ENCODE measurements around the gene CD52. TPM values are rescaled to one million over a fixed set of nuclear protein-coding genes. Genes with fewer than 3 reads are reported as not detected.

The CD52 gene
- polyA plus RNA-seq, 2 of the 4 experiments (the other 2 are of a cell fraction), result not detected

DNA sequence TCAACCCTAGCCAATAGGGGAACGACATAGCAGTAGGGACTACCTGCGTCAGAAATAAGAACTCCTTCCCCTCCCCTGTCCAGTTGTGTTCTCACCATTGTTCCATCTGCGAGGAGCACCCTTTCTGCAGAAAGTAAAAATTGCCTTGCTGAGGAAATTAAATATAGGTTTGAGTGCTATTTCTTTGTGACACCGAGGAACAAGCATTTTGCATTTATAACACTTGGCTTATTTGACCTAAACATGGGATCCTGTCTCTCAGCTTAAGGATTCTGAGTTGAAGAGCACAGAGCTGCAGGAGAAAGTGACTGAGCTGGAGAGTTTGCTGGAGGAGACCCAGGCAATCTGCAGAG, 48.6 kb upstream of the CD52 start:
- WGBS (ENCODE audit: missing lambda C conversion rate), result 92% methylated on average over 4 of the region's 4 CpGs
- no peaks in the 10 kb centered on the region for H3K4me1 ChIP-seq
- FAIRE-seq, result no peak
- ChIA-PET CTCF (interaction anchor here (0.8 kb wide), 1 partner anchor 10 kb away, joined by 4 read pairs; no protein-coding TSS in a partner anchor), POLR2A (no interaction called here)
- ATAC-seq, result no peak
- no peak for DNase-seq (ENCODE audit: low read depth in 1 of 2, low spot score in 1 of 2)
- H3K9me3 ChIP-seq, result peaks cover 6% of the 10 kb centered on the region
- H3K4me2 ChIP-seq, result no peak overlapping the region
- TF ChIP-seq KDM5A (IDR thresholded peaks at IDR 0.05), result no peak
- no peak for TF ChIP-seq KDM1A (IDR thresholded peaks at IDR 0.05; ENCODE audit: low read depth)
- TF ChIP-seq, protein P1, sequence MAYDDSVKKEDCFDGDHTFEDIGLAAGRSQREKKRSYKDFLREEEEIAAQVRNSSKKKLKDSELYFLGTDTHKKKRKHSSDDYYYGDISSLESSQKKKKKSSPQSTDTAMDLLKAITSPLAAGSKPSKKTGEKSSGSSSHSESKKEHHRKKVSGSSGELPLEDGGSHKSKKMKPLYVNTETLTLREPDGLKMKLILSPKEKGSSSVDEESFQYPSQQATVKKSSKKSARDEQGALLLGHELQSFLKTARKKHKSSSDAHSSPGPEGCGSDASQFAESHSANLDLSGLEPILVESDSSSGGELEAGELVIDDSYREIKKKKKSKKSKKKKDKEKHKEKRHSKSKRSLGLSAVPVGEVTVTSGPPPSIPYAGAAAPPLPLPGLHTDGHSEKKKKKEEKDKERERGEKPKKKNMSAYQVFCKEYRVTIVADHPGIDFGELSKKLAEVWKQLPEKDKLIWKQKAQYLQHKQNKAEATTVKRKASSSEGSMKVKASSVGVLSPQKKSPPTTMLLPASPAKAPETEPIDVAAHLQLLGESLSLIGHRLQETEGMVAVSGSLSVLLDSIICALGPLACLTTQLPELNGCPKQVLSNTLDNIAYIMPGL (CRISPR knock-in tag; IDR thresholded peaks at IDR 0.05; ENCODE audit: borderline replicate concordance), result no peak
- no peak for TF ChIP-seq HOXA7 (CRISPR knock-in tag; IDR thresholded peaks at IDR 0.05)
- no peak for TF ChIP-seq FOSL2 (IDR thresholded peaks at IDR 0.05)
- no peak for TF ChIP-seq FOSL2 (CRISPR knock-in tag; IDR thresholded peaks at IDR 0.05)
- TF ChIP-seq, protein P2, sequence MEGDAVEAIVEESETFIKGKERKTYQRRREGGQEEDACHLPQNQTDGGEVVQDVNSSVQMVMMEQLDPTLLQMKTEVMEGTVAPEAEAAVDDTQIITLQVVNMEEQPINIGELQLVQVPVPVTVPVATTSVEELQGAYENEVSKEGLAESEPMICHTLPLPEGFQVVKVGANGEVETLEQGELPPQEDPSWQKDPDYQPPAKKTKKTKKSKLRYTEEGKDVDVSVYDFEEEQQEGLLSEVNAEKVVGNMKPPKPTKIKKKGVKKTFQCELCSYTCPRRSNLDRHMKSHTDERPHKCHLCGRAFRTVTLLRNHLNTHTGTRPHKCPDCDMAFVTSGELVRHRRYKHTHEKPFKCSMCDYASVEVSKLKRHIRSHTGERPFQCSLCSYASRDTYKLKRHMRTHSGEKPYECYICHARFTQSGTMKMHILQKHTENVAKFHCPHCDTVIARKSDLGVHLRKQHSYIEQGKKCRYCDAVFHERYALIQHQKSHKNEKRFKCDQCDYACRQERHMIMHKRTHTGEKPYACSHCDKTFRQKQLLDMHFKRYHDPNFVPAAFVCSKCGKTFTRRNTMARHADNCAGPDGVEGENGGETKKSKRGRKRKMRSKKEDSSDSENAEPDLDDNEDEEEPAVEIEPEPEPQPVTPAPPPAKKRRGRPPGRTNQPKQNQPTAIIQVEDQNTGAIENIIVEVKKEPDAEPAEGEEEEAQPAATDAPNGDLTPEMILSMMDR (IDR thresholded peaks at IDR 0.05), result no peak
- TF ChIP-seq RNF2 (IDR thresholded peaks at IDR 0.05; ENCODE audit: borderline replicate concordance, low read depth), result no peak
- TF ChIP-seq ZSCAN20 (CRISPR knock-in tag; IDR thresholded peaks at IDR 0.05), result no peak
- TF ChIP-seq NR3C1 (IDR thresholded peaks at IDR 0.05), result no peak
- TF ChIP-seq CHD4 (IDR thresholded peaks at IDR 0.05; ENCODE audit: borderline replicate concordance), result no peak
- H3K27ac ChIP-seq, result no peak overlapping the region
- H3K4me3 ChIP-seq, result no peak overlapping the region

DNA sequence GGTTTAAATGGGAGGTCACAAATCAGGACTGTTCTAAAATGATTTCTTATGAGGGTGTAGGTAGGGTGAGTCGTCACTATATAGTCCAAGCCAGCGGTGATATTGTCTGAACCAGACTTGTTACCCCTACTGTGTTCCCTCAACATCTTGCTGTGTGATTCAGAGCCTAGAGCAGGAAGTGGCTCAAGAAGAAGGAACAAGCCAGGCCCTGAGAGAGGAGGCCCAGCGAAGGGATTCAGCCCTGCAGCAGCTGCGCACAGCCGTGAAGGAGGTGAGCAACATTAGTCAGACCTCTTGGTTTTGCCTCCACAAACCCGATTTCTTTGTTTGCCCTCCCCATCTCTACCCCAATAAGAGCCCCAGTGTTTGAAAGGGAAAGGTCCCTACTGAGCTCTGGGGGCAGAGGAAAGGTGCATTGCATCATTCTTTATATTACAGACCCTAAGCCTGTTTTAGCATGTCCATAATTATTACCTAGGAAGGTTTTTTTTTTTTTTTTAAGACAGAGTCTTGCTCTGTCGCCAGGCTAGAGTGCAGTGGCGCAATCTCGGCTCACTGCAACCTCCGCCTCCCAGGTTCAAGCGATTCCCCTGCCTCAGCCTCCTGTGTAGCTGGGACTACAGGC, 42.8 kb upstream of the CD52 start:
- Histone ChIP-seq H3K9me3 (no peaks in the 10 kb centered on the region), H3K4me2 (no peak overlapping the region; the same call in 2 of the 3 replicates), H3K4me1 (peaks cover 35% of the 10 kb centered on the region), H3K4me3 (no peak overlapping the region), H3K27ac (no peak overlapping the region; a peak in 1 of 6 replicates)
- 79% methylated on average over 11 of the region's 11 CpGs for WGBS (ENCODE audit: missing lambda C conversion rate)
- no peak for TF ChIP-seq NFE2L2 (conservative IDR thresholded peaks at IDR 0.05; ENCODE audit: low read length)
- no peak for TF ChIP-seq KDM5A (IDR thresholded peaks at IDR 0.05)
- TF ChIP-seq NR3C1 (IDR thresholded peaks at IDR 0.05), result no peak
- no peak for TF ChIP-seq TP53 (CRISPR knock-in tag; IDR thresholded peaks at IDR 0.05)
- no peak for TF ChIP-seq MAX (IDR thresholded peaks at IDR 0.05)
- no peak for TF ChIP-seq MAFK (IDR thresholded peaks at IDR 0.05; ENCODE audit: partially characterized antibody)
- TF ChIP-seq TFCP2L1 (CRISPR knock-in tag; IDR thresholded peaks at IDR 0.05), result no peak
- TF ChIP-seq ZC3H11A (IDR thresholded peaks at IDR 0.05), result no peak
- TF ChIP-seq CEBPB (IDR thresholded peaks at IDR 0.05), result no peak
- TF ChIP-seq RAD21 (conservative IDR thresholded peaks at IDR 0.05 in 1 of 2, IDR thresholded peaks at IDR 0.05 in 1 of 2), result no peak
- TF ChIP-seq RCOR1 (IDR thresholded peaks at IDR 0.05; ENCODE audit: low read depth, low read length), result no peak
- TF ChIP-seq HEYL (CRISPR knock-in tag; IDR thresholded peaks at IDR 0.05), result no peak
- TF ChIP-seq, protein P2 (IDR thresholded peaks at IDR 0.05), result no peak
- TF ChIP-seq PHF8 (IDR thresholded peaks at IDR 0.05; ENCODE audit: borderline replicate concordance, low read depth), result no peak
- TF ChIP-seq FOSB (CRISPR knock-in tag; IDR thresholded peaks at IDR 0.05), result no peak
- no peak for TF ChIP-seq ESRRA (IDR thresholded peaks at IDR 0.05; ENCODE audit: borderline replicate concordance, low read length)
- TF ChIP-seq, protein P3, sequence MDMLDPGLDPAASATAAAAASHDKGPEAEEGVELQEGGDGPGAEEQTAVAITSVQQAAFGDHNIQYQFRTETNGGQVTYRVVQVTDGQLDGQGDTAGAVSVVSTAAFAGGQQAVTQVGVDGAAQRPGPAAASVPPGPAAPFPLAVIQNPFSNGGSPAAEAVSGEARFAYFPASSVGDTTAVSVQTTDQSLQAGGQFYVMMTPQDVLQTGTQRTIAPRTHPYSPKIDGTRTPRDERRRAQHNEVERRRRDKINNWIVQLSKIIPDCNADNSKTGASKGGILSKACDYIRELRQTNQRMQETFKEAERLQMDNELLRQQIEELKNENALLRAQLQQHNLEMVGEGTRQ (IDR thresholded peaks at IDR 0.05), result no peak
- TF ChIP-seq CBX8 (IDR thresholded peaks at IDR 0.05), result no peak
- TF ChIP-seq JUN (IDR thresholded peaks at IDR 0.05), result no peak
- no peak for TF ChIP-seq EP300 (IDR thresholded peaks at IDR 0.05)
- no peak for FAIRE-seq
- CTCF ChIA-PET, result interaction anchor here (0.8 to 6.0 kb wide), 20 partner anchors 8 to 157 kb away, joined by 3 to 32 read pairs (median 4); partner anchors contain the start of gene LIN28A
- ATAC-seq, result no peak
- POLR2A ChIA-PET, result no interaction called here
- DNase-seq (ENCODE audit: low read depth in 1 of 2, low spot score in 1 of 2), result no peak

Data from A549 (cell line).